ENCODE data around the gene OGT. TPM values are rescaled to one million over a fixed set of nuclear protein-coding genes. Genes with fewer than 3 reads are reported as not detected.
A peak's percentile ranks its signal among the peaks of the same experiment; 100 is the strongest.

Gene OGT
- total and polyA plus RNA-seq, 10 of the 15 experiments (the other 5 are each of a cell fraction or from before 2014, with no cell fraction given), result 38.2 to 671 (median 107) TPM

DNA sequence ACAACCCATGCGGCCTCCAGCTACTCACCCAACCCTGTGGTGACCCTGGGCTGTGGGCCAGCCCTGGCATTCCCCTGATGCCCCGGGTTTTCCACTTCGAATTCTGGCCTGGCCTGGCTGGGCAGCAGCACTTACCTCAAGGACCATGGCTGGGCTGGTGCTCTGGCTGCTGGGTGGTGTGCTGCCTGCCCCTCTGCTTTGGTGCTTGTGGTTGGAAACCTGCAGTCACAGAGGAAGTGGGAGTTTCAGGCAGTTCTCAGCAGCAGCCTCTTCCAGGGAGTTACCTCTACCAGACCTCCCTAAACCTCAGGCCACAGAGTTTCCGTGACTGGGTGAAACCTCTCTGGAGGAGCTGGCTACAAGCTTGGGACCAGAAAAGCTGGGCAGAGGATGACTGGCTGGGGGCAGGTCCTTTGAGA, 85.4 kb downstream of the OGT start, which contains the start of gene CXCR3 (continued):
- no peak for TF ChIP-seq MYB (IDR thresholded peaks at IDR 0.05; ENCODE audit: borderline replicate concordance, low read depth, low read length)
- TF ChIP-seq, protein P1, sequence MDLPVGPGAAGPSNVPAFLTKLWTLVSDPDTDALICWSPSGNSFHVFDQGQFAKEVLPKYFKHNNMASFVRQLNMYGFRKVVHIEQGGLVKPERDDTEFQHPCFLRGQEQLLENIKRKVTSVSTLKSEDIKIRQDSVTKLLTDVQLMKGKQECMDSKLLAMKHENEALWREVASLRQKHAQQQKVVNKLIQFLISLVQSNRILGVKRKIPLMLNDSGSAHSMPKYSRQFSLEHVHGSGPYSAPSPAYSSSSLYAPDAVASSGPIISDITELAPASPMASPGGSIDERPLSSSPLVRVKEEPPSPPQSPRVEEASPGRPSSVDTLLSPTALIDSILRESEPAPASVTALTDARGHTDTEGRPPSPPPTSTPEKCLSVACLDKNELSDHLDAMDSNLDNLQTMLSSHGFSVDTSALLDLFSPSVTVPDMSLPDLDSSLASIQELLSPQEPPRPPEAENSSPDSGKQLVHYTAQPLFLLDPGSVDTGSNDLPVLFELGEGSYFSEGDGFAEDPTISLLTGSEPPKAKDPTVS (IDR thresholded peaks at IDR 0.05; ENCODE audit: low read depth, low read length), result no peak
- no peak for TF ChIP-seq SMC3 (IDR thresholded peaks at IDR 0.05; ENCODE audit: borderline replicate concordance, low read length)
- no peak for TF ChIP-seq STAT3 (IDR thresholded peaks at IDR 0.05; ENCODE audit: low read depth, low read length)
- peak; percentile 78 for TF ChIP-seq MTA2 (IDR thresholded peaks at IDR 0.05; ENCODE audit: low read depth)
- no peak for TF ChIP-seq NR2C1 (IDR thresholded peaks at IDR 0.05)
- TF ChIP-seq USF2 (IDR thresholded peaks at IDR 0.05; ENCODE audit: borderline replicate concordance, low read depth, low read length), result no peak
- no peak for TF ChIP-seq JUND (IDR thresholded peaks at IDR 0.05; ENCODE audit: low read depth, low read length)
- peak; percentile 92 for TF ChIP-seq RELB (IDR thresholded peaks at IDR 0.05; ENCODE audit: low read depth)
- TF ChIP-seq RELA (IDR thresholded peaks at IDR 0.05; ENCODE audit: borderline replicate concordance, partially characterized antibody), result no peak
- peak; percentile 91 for TF ChIP-seq IRF4 (IDR thresholded peaks at IDR 0.05; ENCODE audit: low read depth, low read length)
- TF ChIP-seq, protein P2, sequence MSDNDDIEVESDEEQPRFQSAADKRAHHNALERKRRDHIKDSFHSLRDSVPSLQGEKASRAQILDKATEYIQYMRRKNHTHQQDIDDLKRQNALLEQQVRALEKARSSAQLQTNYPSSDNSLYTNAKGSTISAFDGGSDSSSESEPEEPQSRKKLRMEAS (IDR thresholded peaks at IDR 0.05; ENCODE audit: low read depth, low read length), result no peak
- TF ChIP-seq MEF2A (IDR thresholded peaks at IDR 0.05; ENCODE audit: insufficient read depth, low read depth, low read length), result 0 out of 2 replicates have a peak, but pooled peaks have one; percentile 30
- TF ChIP-seq ZNF384 (IDR thresholded peaks at IDR 0.05; ENCODE audit: borderline replicate concordance, low read depth, low read length), result no peak
- TF ChIP-seq MEF2B (IDR thresholded peaks at IDR 0.05; ENCODE audit: partially characterized antibody, poor library complexity, severe bottlenecking), result peak; percentile 55
- no peak for TF ChIP-seq NFYA (IDR thresholded peaks at IDR 0.05; ENCODE audit: borderline replicate concordance, low read depth, low read length)
- TF ChIP-seq TARDBP (IDR thresholded peaks at IDR 0.05; ENCODE audit: borderline replicate concordance), result no peak
- no peak for TF ChIP-seq SMAD1 (IDR thresholded peaks at IDR 0.05; ENCODE audit: low read depth, partially characterized antibody)

All from GM12878 (cell line).